HepG2 (cell line): ENCODE data around the gene ACSS2. TPM values are rescaled to one million over a fixed set of nuclear protein-coding genes. Genes with fewer than 3 reads are reported as not detected.

Experiments used
- ARID5B ChIP-seq: IDR thresholded peaks from 2 replicates; pipeline ENCODE4 v1.4.0; 2020; ENCODE audit warnings: mild to moderate bottlenecking, missing genetic modification reagents
- CENPT ChIP-seq: sonication (generic); formaldehyde crosslinking; IDR thresholded peaks from 2 replicates; pipeline ENCODE4 v1.8.0; 2022; ENCODE audit warnings: low read depth, mild to moderate bottlenecking, moderate library complexity, missing genetic modification reagents
- FOXM1 ChIP-seq: sonication (generic); formaldehyde crosslinking; IDR thresholded peaks from 2 replicates; pipeline ENCODE4 v1.5.0; 2020; ENCODE audit warnings: missing genetic modification reagents
- GABPB1 ChIP-seq: IDR thresholded peaks from 2 replicates; pipeline ENCODE4 v1.6.1; 2016; ENCODE audit warnings: mild to moderate bottlenecking, missing genetic modification reagents, moderate library complexity, missing compliant biosample characterization
- KLF15 ChIP-seq: sonication (generic); formaldehyde crosslinking; IDR thresholded peaks from 2 replicates; pipeline ENCODE4 v1.8.1; 2023; ENCODE audit warnings: borderline replicate concordance, mild to moderate bottlenecking, inconsistent platforms, missing genetic modification reagents, mixed read lengths
- MAZ ChIP-seq, 2 experiments: sonication (generic) in 1 of 2; formaldehyde crosslinking in 1 of 2; IDR thresholded peaks; 2 replicates each; pipeline versions ENCODE4 v1.5.0 to v1.6.1; 2012 to 2020; ENCODE audit warnings: low read depth in 2 of 2, mild to moderate bottlenecking in 2 of 2, borderline replicate concordance in 1 of 2, improper control_type of control experiment in 1 of 2, low read length in 1 of 2, missing genetic modification reagents in 1 of 2, moderate library complexity in 1 of 2
- MIER2 ChIP-seq: IDR thresholded peaks from 2 replicates; pipeline ENCODE4 v1.6.1; 2016; ENCODE audit warnings: missing biosample characterization, missing genetic modification reagents
- NCOA2 ChIP-seq: sonication (generic); formaldehyde crosslinking; IDR thresholded peaks from 2 replicates; pipeline ENCODE4 v1.8.0; 2022; ENCODE audit warnings: inconsistent platforms
- ONECUT2 ChIP-seq: sonication (generic); formaldehyde crosslinking; IDR thresholded peaks from 2 replicates; pipeline ENCODE4 v1.4.0; 2020; ENCODE audit warnings: missing genetic modification reagents
- PAX8 ChIP-seq: sonication (generic); formaldehyde crosslinking; IDR thresholded peaks from 2 replicates; pipeline ENCODE4 v1.8.0; 2022; ENCODE audit warnings: mild to moderate bottlenecking, missing genetic modification reagents, borderline replicate concordance
- SUZ12 ChIP-seq: fragments of 150-350 bp; IDR thresholded peaks from 2 replicates; pipeline ENCODE4 v1.6.1; 2014; ENCODE audit warnings: low read depth, low read length
- TAF15 ChIP-seq: fragments of 200-400 bp; formaldehyde crosslinking; IDR thresholded peaks from one replicate; pipeline ENCODE4 v1.6.1; 2018; ENCODE audit warnings: mild to moderate bottlenecking, low read depth, low read length; ENCODE audit not compliant: poor library complexity, severe bottlenecking
- TFAP4 ChIP-seq: sonication (generic); IDR thresholded peaks from 2 replicates; pipeline ENCODE4 v1.6.1; 2016; ENCODE audit warnings: low read depth, borderline replicate concordance
- ZFP36L1 ChIP-seq: sonication (generic); formaldehyde crosslinking; IDR thresholded peaks from 2 replicates; pipeline ENCODE4 v1.8.0; 2022; ENCODE audit warnings: mild to moderate bottlenecking, missing genetic modification reagents, moderate library complexity
- ZNF576 ChIP-seq: sonication (generic); formaldehyde crosslinking; IDR thresholded peaks from 2 replicates; pipeline ENCODE4 v1.4.0; 2020; ENCODE audit warnings: mild to moderate bottlenecking, missing genetic modification reagents
- ZNF619 ChIP-seq: sonication (generic); formaldehyde crosslinking; IDR thresholded peaks from 2 replicates; pipeline ENCODE4 v1.4.0; 2020; ENCODE audit warnings: mild to moderate bottlenecking, missing genetic modification reagents
- ZNF674 ChIP-seq: sonication (generic); formaldehyde crosslinking; IDR thresholded peaks from 2 replicates; pipeline ENCODE4 v1.5.0; 2020; ENCODE audit warnings: low read depth, mild to moderate bottlenecking, missing genetic modification reagents
- ZNF770 ChIP-seq: sonication (generic); formaldehyde crosslinking; IDR thresholded peaks from 2 replicates; pipeline ENCODE4 v1.5.0; 2020; ENCODE audit warnings: mild to moderate bottlenecking, missing genetic modification reagents
- ZSCAN5A ChIP-seq: sonication (generic); formaldehyde crosslinking; IDR thresholded peaks from 2 replicates; pipeline ENCODE4 v1.8.0; 2022; ENCODE audit warnings: mild to moderate bottlenecking, missing genetic modification reagents, borderline replicate concordance
- polyA plus RNA-seq, 8 experiments: library from polyadenylated mRNA; depleted of rRNA in 3 of 8; stranded (reverse) in 7 of 8; unstranded in 1 of 8; fragments of >200 nt; fragmentation: Illumina TruSeq in 4 of 8; extraction: Trizol in 4 of 8; gene quantifications; 2 replicates each; pipeline versions ENCODE4 v1.2.1 to v1.2.3, GENCODE V29; 2011 to 2016; ENCODE audit warnings: low read depth in 4 of 8, missing spikeins in 1 of 8, mixed read lengths in 1 of 8; ENCODE audit not compliant: insufficient read depth in 1 of 8
- total RNA-seq, 5 experiments: library from RNA; depleted of rRNA; stranded (reverse); fragments of >200 nt; fragmentation: Illumina TruSeq; extraction: Trizol; gene quantifications; 2 replicates each; pipeline ENCODE4 v1.2.3, GENCODE V29; 2016; ENCODE audit warnings: low read depth in 1 of 5

Gene ACSS2
- total and polyA plus RNA-seq, 2 of the 13 experiments (the other 11 are each of a cell fraction or from before 2014, with no cell fraction given) = 72.8 to 89.7 TPM

GRCh38 chr20:34875642-34876405 lies 588 bp upstream of the ACSS2 start (continued):
- TF ChIP-seq ZNF576 (CRISPR knock-in tag) = no peak
- TF ChIP-seq ARID5B (CRISPR knock-in tag) = peak; percentile 54; the same call in 1 of the 2 replicates
- TF ChIP-seq TFAP4 = peak; percentile 66; the same call in 1 of the 2 replicates
- TF ChIP-seq ZNF619 (CRISPR knock-in tag) = no peak
- no peak for TF ChIP-seq SUZ12
- TF ChIP-seq MIER2 = 0 out of 2 replicates have a peak, but pooled peaks have one; percentile 26
- no peak for TF ChIP-seq ZNF770 (CRISPR knock-in tag)
- peak; percentile 82 for TF ChIP-seq MAZ (IDR thresholded peaks at IDR 0.05; ENCODE audit: borderline replicate concordance, low read depth, low read length)
- TF ChIP-seq MAZ (CRISPR knock-in tag; IDR thresholded peaks at IDR 0.05; ENCODE audit: low read depth) = peak; percentile 95; the same call in 1 of the 2 replicates
- peak; percentile 85; the same call in 1 of the 2 replicates for TF ChIP-seq KLF15 (CRISPR knock-in tag)
- TF ChIP-seq ZFP36L1 (CRISPR knock-in tag) = no peak
- TF ChIP-seq TAF15 = no peak
- TF ChIP-seq FOXM1 (CRISPR knock-in tag) = no peak
- peak; percentile 59 for TF ChIP-seq GABPB1 (CRISPR knock-in tag)
- no peak for TF ChIP-seq PAX8
- no peak for TF ChIP-seq ZSCAN5A (CRISPR knock-in tag)
- no peak for TF ChIP-seq CENPT (CRISPR knock-in tag)
- TF ChIP-seq NCOA2 (CRISPR knock-in tag) = peak; percentile 44; the same call in 1 of the 2 replicates
- no peak for TF ChIP-seq ONECUT2 (CRISPR knock-in tag)
- TF ChIP-seq ZNF674 (CRISPR knock-in tag) = 0 out of 2 replicates have a peak, but pooled peaks have one; percentile 2
